Posterior cingulate gyrus (tissue), 11 donors: ENCODE results near the gene SRGAP1.
"Not testable (repeated sequence)": the region's sequence is repeated elsewhere in the genome, so short reads cannot be mapped to it uniquely, and the experiment has no call there.

Source experiments
- DNase-seq, 10 donors: peaks; one replicate each; pipeline versions ENCODE4 v3.0.0 to v3.0.0-alpha.2; 2020 to 2021; ENCODE audit warnings: mixed read lengths in 3 of 10
- intact Hi-C: fragments of 100-400 bp; cut with DNase I; formaldehyde crosslinking; loops from one replicate; pipeline ENCODE4 v1.15.1; 2023

Gene SRGAP1

GRCh38 chr12:64029013-64029857 lies 184.7 kb downstream of the SRGAP1 start:
- peak in 1 of 10 donors; percentile 39 for DNase-seq
- intact Hi-C loops: no loop called here

- intact Hi-C loops: no loop called here
- no peak for DNase-seq
These were observed 185.7 kb downstream of the SRGAP1 start for GRCh38 chr12:64030155-64030554.

- DNase-seq, intact Hi-C loops: not testable (repeated sequence)
These were observed 189.6 kb downstream of the SRGAP1 start for GRCh38 chr12:64034056-64034455.

GRCh38 chr12:64034901-64035576 lies 190.5 kb downstream of the SRGAP1 start:
- intact Hi-C loops: no loop called here
- DNase-seq: no peak

DNA sequence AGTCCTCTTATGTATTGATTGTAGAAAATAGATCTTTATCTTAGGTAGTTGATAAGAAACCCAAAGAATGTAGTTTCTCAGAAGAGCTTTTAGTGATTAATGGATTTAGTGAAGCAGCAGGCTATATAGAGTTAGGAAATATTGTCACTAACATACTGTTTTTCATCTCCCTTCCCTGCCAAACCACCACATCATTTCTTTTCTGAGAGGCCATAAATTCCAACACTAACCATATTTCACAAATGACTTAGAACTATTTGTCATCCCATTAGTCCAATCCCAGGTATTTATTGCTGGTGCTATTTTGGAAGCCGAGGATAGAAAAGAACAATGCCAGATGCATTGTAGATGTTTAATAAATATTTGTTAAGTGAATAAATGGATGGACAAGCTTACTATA lies 191.9 kb downstream of the SRGAP1 start:
- intact Hi-C loops: no loop called here

DNA sequence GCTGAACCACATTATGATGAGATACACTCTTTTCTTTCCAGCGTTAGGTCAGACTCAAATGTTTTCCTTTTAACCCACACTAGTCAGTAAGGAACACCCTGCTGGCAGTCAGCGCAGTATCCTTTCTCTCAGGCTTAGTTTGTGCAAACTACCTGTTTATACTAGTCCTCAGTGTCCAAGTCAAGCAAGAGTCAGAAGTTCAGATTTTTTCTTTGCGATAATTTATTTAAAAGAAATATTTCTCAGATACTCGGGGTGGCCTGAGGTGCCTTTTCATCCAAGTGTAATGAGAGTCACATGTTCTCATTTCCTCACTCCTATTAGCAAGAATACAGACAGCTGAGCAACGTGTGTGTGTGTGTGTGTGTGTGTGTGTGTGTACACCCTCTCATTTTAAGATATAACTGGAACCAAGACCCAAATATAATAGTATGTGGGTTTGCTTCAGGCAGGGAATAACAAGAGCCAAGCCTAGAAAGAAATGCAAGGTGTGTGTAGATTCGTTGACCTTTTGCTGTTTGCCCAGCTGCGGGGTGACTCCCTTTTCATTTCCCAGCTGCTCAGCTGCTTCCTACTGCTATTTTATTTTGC lies 194.9 kb downstream of the SRGAP1 start:
- DNase-seq: no peak
- intact Hi-C loops: no loop called here

More for the DNA sequence above, 191.9 kb downstream of the SRGAP1 start:
- DNase-seq: no peak

DNA sequence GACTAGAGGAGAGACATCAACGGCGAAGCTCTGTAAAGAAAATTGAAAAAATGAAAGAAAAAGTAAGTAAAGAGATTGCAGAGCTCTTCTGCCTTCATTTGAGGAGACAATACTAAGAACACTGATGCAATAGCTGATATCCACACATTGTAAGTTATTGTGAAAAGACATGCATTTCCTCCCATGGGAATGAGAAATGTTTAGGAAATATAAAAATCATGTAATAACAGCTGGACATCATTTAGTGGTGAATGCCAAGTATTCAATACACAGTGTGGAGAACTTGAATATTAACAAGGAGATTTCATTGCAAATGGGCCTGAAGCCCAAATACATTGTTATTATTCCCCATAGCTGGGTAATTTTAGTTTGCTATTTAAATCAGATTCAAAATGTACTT lies 198.4 kb downstream of the SRGAP1 start:
- intact Hi-C loops: no loop called here
- DNase-seq: no peak

DNA sequence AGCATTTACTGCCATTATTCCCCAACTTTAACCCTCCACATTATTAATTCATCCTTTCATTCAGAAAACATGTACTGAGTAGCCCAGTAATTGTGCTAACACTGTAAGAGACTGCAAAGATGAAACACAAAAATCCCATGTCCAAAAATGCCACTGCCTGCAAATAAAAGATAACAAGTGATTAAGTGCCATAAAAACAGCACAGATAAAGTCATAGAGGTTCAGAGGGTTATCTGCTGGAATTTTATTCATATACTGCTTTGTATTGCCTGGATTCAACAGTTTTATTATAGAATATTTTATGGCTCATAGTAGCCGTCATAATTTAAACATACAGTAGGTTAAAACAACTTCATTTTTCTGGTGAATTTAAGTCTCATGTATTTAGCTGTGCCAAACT lies 199.7 kb downstream of the SRGAP1 start:
- no peak for DNase-seq
- intact Hi-C loops: no loop called here

DNA sequence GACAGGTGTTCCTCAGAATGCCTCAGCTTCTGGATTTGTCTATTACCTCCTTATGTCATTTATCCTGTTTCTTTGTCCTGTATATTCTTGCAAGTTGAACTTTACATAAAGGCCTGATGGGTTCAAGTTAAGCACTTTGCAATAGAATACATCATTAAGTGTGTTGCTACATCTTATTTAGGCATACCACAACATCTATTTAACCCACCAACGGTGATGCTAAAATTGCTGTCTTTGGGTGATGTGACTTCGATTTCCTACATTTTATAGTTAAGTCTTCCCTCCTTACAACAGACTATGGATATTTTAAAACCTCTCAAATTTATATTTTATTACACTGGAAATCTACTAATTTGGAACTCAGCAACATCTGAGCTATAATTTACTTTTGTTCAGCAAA lies 206.6 kb downstream of the SRGAP1 start:
- no peak for DNase-seq
- intact Hi-C loops: no loop called here

GRCh38 chr12:64053117-64053516 lies 208.6 kb downstream of the SRGAP1 start:
- intact Hi-C loops: no loop called here
- no peak for DNase-seq

DNA sequence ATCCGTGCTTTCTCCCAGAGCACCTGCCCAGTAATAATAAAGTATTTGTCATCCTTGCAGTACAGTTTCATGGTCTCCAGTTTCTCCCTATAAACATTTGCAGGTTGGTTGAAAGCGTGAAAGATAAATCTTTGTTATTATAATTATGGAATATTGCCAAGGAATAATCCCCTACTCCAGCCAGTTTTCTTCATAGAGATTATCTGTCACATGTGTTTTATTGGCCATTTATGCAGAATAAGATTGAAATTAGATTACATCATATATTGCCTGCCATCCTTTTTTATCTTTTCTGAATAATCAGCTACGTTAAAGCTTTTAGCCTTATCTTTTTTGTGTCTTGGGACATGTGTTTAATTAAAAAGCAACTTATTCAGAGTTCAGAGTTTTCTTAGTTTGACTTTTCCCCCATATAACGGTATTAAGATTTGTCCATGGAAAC lies 209.6 kb downstream of the SRGAP1 start:
- intact Hi-C loops: no loop called here

GRCh38 chr12:64056741-64057140 lies 212.2 kb downstream of the SRGAP1 start:
- intact Hi-C loops: no loop called here
- no peak for DNase-seq

More for the DNA sequence above, 209.6 kb downstream of the SRGAP1 start:
- no peak for DNase-seq

DNA sequence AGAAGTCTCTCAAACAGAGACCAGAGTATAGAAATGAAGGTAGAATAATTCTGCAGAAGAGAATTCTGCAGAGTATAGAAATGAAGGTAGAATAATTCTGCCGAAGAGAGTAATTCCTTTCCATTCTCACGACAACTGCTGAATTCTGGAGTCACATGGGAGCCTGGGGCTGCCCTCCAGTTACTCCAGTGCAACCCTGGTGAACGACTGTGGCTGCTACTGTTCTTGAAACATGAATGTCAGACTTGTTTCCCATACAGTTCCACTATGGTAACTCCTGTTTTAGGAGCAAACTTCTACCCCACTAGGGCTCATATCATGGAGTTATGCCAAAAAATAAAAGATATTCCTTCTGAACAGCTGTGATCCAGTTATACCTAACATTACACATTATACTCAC lies 213.2 kb downstream of the SRGAP1 start:
- no peak for DNase-seq
- intact Hi-C loops: loop anchor here (2.0 kb wide), 1 partner anchor 215 kb away; no protein-coding TSS in a partner anchor

- DNase-seq: no peak
- intact Hi-C loops: loop anchor here (2.0 kb wide), 1 partner anchor 216 kb away; no protein-coding TSS in a partner anchor
These were observed 214.2 kb downstream of the SRGAP1 start for GRCh38 chr12:64058541-64059265.

- no peak for DNase-seq
- intact Hi-C loops: loop anchor here (2.0 kb wide), 1 partner anchor 217 kb away; no protein-coding TSS in a partner anchor
These were observed 215.2 kb downstream of the SRGAP1 start for GRCh38 chr12:64059685-64060084.

GRCh38 chr12:64061868-64062375 lies 217.4 kb downstream of the SRGAP1 start:
- intact Hi-C loops: no loop called here
- no peak for DNase-seq

DNA sequence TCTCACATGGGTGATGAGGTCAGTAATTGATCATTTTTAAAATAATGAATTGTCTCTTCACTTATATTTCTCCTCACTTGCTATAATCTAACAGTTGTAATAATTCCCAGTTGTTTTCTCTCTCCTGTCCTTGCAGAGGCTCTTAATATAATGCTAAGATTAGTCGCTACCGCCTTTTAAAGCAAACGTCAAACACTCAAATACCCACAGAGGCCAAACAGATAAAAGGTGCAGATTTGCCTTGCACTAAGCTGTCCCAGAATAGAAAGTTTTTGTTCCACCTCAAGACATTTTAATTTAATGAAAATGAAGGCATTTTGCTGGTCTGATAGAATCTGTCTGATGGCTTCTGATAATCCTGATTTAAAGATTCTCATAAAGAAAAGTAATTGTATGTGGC lies 218.6 kb downstream of the SRGAP1 start:
- no peak for DNase-seq
- intact Hi-C loops: no loop called here

GRCh38 chr12:64064240-64064639 lies 219.7 kb downstream of the SRGAP1 start:
- intact Hi-C loops: no loop called here
- no peak for DNase-seq

DNA sequence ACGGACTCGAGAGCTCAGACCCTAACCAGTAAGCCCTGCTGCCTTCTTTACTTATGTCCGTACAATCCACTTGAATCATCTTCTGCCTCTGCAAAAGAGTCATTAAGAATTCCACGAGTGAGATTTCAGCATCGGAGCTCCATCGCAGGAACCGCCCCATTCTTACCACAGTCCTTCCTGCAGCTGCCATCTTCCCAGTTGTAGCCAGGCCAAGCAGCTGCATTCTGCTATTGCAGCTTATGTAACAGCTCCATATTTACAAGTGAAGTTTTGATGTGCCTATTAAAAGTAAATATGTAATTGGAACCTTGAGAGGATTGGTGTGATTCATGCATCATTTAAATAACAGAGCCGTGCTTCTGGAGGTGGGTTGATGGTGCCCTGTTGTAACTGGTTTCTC lies 220.2 kb downstream of the SRGAP1 start:
- peak in 1 of 10 donors; percentile 42 for DNase-seq

GRCh38 chr12:64065881-64066451 lies 221.5 kb downstream of the SRGAP1 start:
- no peak for DNase-seq
- intact Hi-C loops: no loop called here

More for the DNA sequence above, 220.2 kb downstream of the SRGAP1 start:
- intact Hi-C loops: no loop called here
